ENCODE results near the gene RSAD2. TPM values are rescaled to one million over a fixed set of nuclear protein-coding genes. Genes with fewer than 3 reads are reported as not detected.
A peak's percentile ranks its signal among the peaks of the same experiment; 100 is the strongest.

Gene RSAD2
- total and polyA plus RNA-seq, 9 of the 15 experiments (the other 6 are each of a cell fraction or from before 2014, with no cell fraction given), result 0.15 to 1.4 (median 0.28) TPM

GRCh38 chr2:6942848-6943247 lies 65.3 kb downstream of the RSAD2 start:
- Histone ChIP-seq H3K4me3 (no peak overlapping the region), H3K9me3 (replicated peaks; ENCODE audit: control insufficient read depth, insufficient read depth, low read depth, low read length) (no peaks in the 10 kb centered on the region), H3K9me1 (ENCODE audit: control insufficient read depth, insufficient read depth, low read length) (no peaks in the 10 kb centered on the region), H3K79me2 (ENCODE audit: control insufficient read depth, insufficient read depth, low read length) (no peaks in the 10 kb centered on the region), H3K27me3 (ENCODE audit: control insufficient read depth in 2 of 2, insufficient read depth in 2 of 2, low read length in 2 of 2) (no peaks in the 10 kb centered on the region), H3K4me2 (ENCODE audit: insufficient read depth, low read length) (no peak overlapping the region), H4K20me1 (replicated peaks; ENCODE audit: control insufficient read depth, insufficient read depth, low read length) (no peaks in the 10 kb centered on the region), H3K27ac (ENCODE audit: extremely low read depth, low read depth, low read length) (no peak overlapping the region), H3K36me3 (ENCODE audit: control insufficient read depth, insufficient read depth, low read length) (no peaks in the 10 kb centered on the region; the same call in 2 of the 3 replicates), H2AFZ (ENCODE audit: low read depth, low read length) (no peak overlapping the region), H3K9ac (ENCODE audit: insufficient read depth in 1 of 2, low read depth in 2 of 2, low read length in 2 of 2) (no peak overlapping the region), H3K4me1 (replicated peaks in 1 of 2; ENCODE audit: control insufficient read depth in 2 of 2, insufficient read depth in 2 of 2, low read length in 2 of 2) (no peaks in the 10 kb centered on the region; a peak in 2 of 5 replicates)
- TF ChIP-seq KLF1 (tag; IDR thresholded peaks at IDR 0.05), result no peak
- TF ChIP-seq ARID3B (CRISPR knock-in tag; IDR thresholded peaks at IDR 0.05; ENCODE audit: borderline replicate concordance), result no peak
- no peak for TF ChIP-seq MTA3 (IDR thresholded peaks at IDR 0.05; ENCODE audit: borderline replicate concordance)
- in situ Hi-C loops (cut with MboI), result no loop called here
- POLR2A ChIA-PET, result interaction anchor here (1.4 kb wide), 1 partner anchor 13 kb away, joined by 3 read pairs; no protein-coding TSS in a partner anchor
- FAIRE-seq, result no peak
- no TSS peak for BruUV-seq (replicated peaks)
- 74% methylated on average over 8 of the region's 8 CpGs for WGBS (ENCODE audit: insufficient coverage, low coverage, missing lambda C conversion rate)
- no peak for DNase-seq (ENCODE audit: extremely low read depth in 1 of 4, low spot score in 3 of 4)
- CTCF ChIA-PET (ENCODE audit: low intra/inter-chr PET ratio), result no interaction called here
- ATAC-seq, result no peak
- intact Hi-C loops (cut with micrococcal nuclease), result no loop called here

- BruUV-seq (replicated peaks), result no TSS peak
- CTCF ChIA-PET (ENCODE audit: low intra/inter-chr PET ratio), result no interaction called here
- 31% methylated on average over 5 of the region's 6 CpGs for WGBS (ENCODE audit: insufficient coverage, low coverage, missing lambda C conversion rate)
Measured at GRCh38 chr2:6943523-6943922, 65.9 kb downstream of the RSAD2 start.

More at GRCh38 chr2:6943523-6943922, 65.9 kb downstream of the RSAD2 start:
- POLR2A ChIA-PET, result interaction anchor here (0.7 to 1.4 kb wide), 2 partner anchors 14 to 18 kb away, joined by 3 read pairs; no protein-coding TSS in a partner anchor
- Histone ChIP-seq H3K9me3 (replicated peaks; ENCODE audit: control insufficient read depth, insufficient read depth, low read depth, low read length) (no peaks in the 10 kb centered on the region), H3K9ac (ENCODE audit: insufficient read depth in 1 of 2, low read depth in 2 of 2, low read length in 2 of 2) (no peak overlapping the region), H3K4me1 (replicated peaks in 1 of 2; ENCODE audit: control insufficient read depth in 2 of 2, insufficient read depth in 2 of 2, low read length in 2 of 2) (no peaks in the 10 kb centered on the region; a peak in 2 of 5 replicates), H3K27me3 (ENCODE audit: control insufficient read depth in 2 of 2, insufficient read depth in 2 of 2, low read length in 2 of 2) (no peaks in the 10 kb centered on the region), H3K79me2 (ENCODE audit: control insufficient read depth, insufficient read depth, low read length) (no peaks in the 10 kb centered on the region), H2AFZ (ENCODE audit: low read depth, low read length) (no peak overlapping the region), H3K4me2 (ENCODE audit: insufficient read depth, low read length) (no peak overlapping the region), H4K20me1 (replicated peaks; ENCODE audit: control insufficient read depth, insufficient read depth, low read length) (no peaks in the 10 kb centered on the region), H3K4me3 (no peak overlapping the region), H3K27ac (ENCODE audit: extremely low read depth, low read depth, low read length) (no peak overlapping the region), H3K9me1 (ENCODE audit: control insufficient read depth, insufficient read depth, low read length) (no peaks in the 10 kb centered on the region), H3K36me3 (ENCODE audit: control insufficient read depth, insufficient read depth, low read length) (no peaks in the 10 kb centered on the region; the same call in 2 of the 3 replicates)
- intact Hi-C loops (cut with micrococcal nuclease), result no loop called here
- FAIRE-seq, result no peak
- in situ Hi-C loops (cut with MboI), result no loop called here
- no peak for TF ChIP-seq DLX4 (CRISPR knock-in tag; IDR thresholded peaks at IDR 0.05)
- no peak for TF ChIP-seq BCL6 (CRISPR knock-in tag; IDR thresholded peaks at IDR 0.05)
- TF ChIP-seq MTA3 (IDR thresholded peaks at IDR 0.05; ENCODE audit: borderline replicate concordance), result no peak
- no peak for TF ChIP-seq ETS2 (tag; IDR thresholded peaks at IDR 0.05; ENCODE audit: borderline replicate concordance, poor library complexity, severe bottlenecking)
- TF ChIP-seq RBM25 (IDR thresholded peaks at IDR 0.05; ENCODE audit: low read depth, low read length, severe bottlenecking), result no peak
- no peak for TF ChIP-seq NR2C2 (CRISPR knock-in tag; IDR thresholded peaks at IDR 0.05)
- no peak for TF ChIP-seq NR2C2 (tag; IDR thresholded peaks at IDR 0.05)
- peak; percentile 51 for TF ChIP-seq EGR1 (conservative IDR thresholded peaks at IDR 0.05)
- ATAC-seq, result no peak
- DNase-seq (ENCODE audit: extremely low read depth in 1 of 4, low spot score in 3 of 4), result no peak
